ENCODE results near the gene BMAL1.

The BMAL1 gene

DNA sequence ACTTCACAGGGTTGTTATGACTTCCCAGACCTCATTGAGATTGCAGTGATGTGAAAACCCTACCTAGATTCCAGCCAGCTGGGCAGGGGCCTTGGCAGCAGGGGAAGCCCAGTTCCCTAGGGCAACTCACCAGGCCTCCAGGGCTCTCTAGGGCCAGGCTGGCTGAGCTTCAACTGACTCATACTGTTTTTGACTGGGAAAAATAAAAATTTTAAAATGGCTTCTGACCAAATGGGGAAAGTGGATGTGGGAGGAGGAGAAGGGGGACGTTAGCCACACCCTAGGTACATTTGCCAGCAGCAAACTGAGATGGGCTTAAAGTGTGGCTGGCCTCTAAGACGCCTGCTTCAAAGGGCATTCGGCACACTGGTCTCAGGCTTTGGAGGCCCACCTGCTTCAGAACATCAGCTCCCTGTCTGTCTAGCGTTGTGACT lies 39.0 kb downstream of the BMAL1 start:
- DNase-seq (ENCODE audit: low read depth in 2 of 2) = no peak

GRCh38 chr11:13317293-13318080 lies 39.9 kb downstream of the BMAL1 start:
- no peak for DNase-seq (ENCODE audit: low read depth in 2 of 2)

GRCh38 chr11:13318498-13319295 lies 41.1 kb downstream of the BMAL1 start:
- DNase-seq (ENCODE audit: low read depth in 2 of 2) = no peak

- no peak for DNase-seq (ENCODE audit: low read depth in 2 of 2)
Measured at GRCh38 chr11:13320688-13321087, 43.1 kb downstream of the BMAL1 start.

DNA sequence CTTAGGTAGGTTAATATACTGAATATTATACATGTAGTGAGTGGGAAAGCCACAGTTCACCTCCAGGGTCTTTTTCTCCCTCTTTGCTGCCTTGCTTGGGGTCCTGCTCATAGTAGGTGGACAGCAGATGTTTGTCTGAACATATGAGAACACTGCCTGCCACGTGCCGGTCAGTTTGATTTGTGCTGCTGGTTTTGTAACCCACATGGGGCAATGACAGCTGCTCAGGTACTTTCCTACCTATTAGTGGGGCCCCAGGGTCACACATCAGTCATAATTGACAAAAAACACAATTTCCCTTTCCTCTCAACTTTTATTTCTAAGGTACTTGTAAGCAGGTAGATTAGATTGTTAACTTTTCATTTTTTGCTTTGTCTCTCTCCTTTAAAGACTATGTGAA lies 43.8 kb downstream of the BMAL1 start:
- DNase-seq (ENCODE audit: low read depth in 2 of 2) = no peak

- DNase-seq (ENCODE audit: low read depth in 2 of 2) = no peak
Measured at GRCh38 chr11:13324141-13324540, 46.6 kb downstream of the BMAL1 start.

GRCh38 chr11:13324709-13325108 lies 47.1 kb downstream of the BMAL1 start:
- DNase-seq (ENCODE audit: low read depth in 2 of 2) = no peak

DNA sequence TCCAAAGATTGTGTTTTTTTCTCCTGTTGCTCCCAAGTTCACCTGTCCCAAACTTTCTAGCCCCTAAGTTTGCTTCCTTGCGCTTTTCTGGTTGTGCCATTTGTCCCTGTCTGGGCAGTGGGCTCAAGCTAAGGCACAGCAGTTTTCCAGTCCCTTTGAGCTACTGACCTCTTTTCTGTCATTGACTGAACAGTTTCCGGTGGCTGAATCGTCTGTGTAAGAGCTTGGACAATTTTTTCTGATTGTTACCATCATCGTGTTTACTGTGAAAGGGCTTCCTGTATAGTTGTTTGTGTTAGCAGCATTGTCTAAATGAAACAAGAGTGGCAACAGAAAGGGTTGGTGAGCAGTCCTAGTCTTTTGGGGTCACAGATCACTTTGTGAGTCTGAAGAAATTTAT lies 49.8 kb downstream of the BMAL1 start:
- DNase-seq (ENCODE audit: low read depth in 2 of 2) = no peak

DNA sequence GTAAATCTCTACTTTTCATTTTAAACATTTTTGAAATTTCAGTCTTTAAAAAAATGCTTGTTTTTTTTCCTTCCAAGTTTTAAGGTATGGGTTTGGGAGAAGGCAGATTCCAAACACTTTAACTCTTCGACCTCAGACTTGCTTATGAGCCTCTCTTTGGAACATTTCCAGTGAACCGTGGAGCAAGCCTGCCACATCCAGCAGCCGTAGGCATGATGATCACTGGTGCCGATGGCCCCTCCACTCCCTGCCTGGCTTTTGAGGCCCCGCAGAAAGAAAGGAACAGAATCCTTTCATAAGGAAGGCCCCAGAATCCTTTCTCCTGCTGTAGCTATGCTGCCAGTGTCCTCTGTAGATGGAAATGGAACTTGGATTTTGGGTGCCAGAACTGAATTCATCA lies 50.7 kb downstream of the BMAL1 start:
- DNase-seq (ENCODE audit: low read depth in 2 of 2) = no peak

DNA sequence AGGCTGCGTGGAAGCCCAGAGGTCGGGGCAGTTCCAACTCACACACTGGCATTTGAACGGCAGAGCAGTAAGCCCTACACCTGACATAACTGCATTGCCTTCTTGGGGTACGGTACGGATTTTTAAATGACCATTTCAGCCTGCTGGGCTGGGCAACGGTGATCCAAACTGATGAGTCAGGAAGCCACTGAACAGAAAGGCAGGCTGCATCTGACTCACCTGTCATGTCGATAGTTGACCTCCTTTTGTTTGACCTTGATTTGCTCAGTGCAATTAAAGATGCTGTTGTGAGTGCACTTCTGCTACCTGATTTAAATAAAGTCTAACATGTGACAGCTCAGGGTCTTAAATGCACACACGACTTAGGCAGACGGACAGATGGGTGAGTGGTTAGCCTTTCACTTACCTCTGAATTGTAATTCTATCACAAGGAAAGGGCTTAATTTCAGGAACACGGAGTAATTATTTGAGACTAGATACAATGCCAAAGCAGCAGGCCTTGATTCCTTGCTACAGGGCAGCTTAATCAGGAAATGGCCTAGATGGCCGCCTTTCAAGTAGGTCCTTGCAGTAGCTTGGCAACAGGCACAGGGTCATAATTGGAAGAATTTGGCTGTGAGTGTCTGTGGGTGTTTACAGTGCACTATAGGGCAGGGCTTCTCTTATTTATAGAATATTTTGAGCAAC lies 52.2 kb downstream of the BMAL1 start:
- DNase-seq (ENCODE audit: low read depth in 2 of 2) = no peak

DNA sequence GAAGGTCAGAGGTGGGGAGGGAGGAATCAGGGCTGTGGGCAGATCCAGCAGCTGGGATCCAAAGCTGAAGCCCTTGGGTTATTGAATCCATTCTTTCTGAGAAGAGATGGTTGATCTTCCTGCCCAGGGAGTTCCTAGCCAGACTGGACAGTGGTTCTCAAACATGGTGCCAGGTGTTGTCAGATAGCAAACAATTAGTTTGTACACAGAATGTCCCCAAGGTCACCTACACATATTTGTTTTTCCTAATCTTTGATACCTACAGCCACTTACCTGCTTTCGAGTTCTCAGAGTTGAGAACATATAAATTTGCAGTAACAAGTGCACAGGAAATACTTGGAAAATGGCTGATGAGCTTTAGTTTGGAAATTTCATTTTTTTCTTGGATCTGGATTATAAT lies 54.5 kb downstream of the BMAL1 start:
- DNase-seq (ENCODE audit: low read depth in 2 of 2) = no peak

DNA sequence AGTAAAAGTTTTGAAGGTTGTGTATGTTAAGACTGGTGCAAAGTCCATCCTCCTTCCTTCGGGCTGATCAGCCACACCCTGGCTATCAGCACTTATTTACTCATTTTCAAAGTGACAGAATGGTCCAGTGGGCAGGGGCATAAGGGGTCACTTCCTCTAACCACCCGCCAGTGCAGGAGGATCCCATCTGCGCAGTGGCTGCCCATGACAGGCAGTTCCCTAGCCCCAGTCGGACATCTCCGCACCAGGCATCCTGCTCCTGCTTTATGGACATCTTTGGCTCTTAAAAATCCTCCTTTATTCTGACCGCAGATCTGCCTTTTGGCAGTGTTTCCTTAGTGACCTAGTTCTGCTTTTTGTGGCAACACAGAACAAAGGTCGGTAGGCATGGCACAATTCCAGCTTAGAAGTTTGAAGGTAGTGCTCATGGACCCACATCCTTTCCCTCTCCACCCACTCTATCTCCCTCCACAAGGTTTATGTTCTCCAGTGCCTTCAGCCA lies 55.9 kb downstream of the BMAL1 start:
- DNase-seq (ENCODE audit: low read depth in 2 of 2) = no peak

DNA sequence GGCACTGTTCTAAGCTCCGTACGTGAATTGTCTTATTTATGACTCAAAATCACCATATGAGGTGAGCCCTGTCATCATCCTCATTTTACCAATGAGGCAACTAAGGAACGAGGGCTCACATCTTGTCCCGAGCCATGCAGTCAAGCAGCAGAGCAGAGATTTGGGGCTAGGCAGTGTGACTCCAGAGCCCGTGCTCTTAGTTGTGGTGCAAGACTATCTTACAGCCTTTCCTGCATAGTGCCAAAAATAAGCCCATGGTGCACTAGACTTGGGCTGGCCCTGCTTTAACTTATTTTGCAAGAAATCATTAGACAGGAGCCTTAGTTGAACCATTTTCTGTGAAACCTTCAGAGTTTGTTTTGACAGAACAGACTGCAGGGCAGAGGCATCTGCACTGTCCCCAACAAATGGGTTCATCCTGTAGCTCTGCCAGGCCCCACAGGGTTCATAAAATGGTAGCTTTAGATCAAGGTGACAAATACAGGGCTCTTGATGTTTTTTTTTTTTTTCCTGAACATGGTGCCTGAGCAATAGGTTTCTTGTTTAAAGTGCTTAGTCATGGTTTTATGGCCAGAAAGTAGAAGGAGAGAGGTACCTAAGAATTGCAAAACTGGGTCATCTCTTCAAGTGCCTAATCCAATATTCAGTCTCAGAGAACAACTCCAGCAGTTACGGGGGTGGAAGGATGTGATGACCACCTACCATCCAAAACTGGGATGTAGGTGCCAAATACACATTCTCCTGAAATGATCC lies 56.6 kb downstream of the BMAL1 start:
- no peak for DNase-seq (ENCODE audit: low read depth in 2 of 2)

DNA sequence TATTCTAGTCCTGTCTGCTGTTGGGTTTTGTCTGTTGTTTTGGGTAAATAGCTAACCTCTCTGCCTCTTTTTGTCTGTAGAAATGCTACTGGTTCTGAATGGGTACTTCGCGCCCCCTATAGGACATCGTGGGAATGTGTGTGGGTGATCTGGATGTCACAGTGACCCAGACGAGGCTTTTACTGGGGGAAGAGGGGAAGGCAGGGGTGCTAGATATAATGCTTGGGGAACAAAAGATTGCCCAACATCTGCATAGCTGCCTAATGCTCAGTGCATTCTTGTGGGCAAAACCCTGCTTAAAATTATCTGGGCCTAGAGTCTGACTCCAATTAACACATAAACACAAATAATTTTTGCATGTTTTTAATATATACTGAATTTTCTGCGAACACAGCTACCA lies 57.7 kb downstream of the BMAL1 start:
- peak; percentile 23 to 55 for DNase-seq (ENCODE audit: low read depth in 2 of 2)

DNA sequence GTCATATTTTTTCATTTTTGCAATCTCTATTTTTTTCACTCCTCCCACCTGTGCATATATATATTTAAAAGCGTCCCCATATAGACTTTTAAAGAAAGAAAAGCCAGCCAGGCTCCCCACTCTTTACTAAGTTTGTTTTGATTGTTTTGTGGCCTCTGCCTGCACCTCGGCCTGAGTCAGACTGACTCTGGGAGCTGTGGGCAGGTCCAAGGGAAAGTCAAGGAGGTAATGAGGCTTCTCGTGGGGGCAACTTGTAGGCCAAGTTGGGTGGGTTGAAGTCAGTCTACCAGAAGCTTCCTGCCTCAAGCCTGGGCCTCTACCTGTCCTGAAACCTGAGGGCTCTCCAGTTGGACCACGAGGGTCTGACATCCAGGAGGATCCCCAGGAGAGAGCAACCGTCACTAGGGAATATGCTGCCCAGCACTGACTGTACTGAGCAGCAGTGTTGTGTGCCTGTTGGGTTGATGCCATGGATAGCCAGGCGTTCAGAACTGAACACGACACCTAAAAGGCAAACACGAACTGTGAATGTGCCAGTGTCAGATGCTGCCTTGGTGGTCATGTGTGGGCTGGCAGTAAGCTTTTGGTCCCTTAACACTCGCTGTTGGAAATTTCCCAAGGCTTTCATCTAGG lies 58.8 kb downstream of the BMAL1 start:
- DNase-seq (ENCODE audit: low read depth in 2 of 2) = no peak

- no peak for DNase-seq (ENCODE audit: low read depth in 2 of 2)
Measured at GRCh38 chr11:13338019-13338426, 60.4 kb downstream of the BMAL1 start.

DNA sequence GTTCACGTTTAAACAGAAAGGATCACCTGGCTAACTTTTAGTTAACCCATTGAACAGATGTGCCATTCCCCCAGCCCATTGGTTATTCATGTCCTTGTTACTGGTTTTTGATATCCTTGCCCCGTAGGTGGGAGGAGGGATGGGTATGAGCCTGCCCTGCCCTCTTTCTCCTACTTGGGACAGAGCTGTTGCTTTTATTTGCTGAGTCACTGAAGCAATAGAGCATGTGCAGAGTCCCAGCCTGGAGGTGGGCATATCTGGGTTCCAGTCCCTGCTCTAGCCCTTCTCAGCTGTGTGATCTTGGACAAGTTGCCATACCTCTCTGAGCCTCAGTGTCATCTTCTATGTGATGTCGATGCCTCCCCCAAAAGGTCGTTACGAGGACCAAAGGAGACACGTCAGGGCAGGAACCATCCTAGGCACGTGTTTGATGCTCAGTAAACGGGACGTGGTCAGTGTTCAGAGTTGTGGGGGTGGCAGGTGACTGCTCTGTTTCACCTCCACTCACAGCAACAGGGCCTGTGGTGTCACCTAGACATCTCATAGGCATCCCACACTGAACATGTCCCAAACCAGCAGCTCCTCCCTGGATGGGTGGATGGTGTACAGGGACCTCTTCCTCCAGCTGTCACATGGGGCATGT lies 61.0 kb downstream of the BMAL1 start:
- no peak for DNase-seq (ENCODE audit: low read depth in 2 of 2)

- DNase-seq (ENCODE audit: low read depth in 2 of 2) = no peak
Measured at GRCh38 chr11:13339195-13340153, 61.9 kb downstream of the BMAL1 start.

DNA sequence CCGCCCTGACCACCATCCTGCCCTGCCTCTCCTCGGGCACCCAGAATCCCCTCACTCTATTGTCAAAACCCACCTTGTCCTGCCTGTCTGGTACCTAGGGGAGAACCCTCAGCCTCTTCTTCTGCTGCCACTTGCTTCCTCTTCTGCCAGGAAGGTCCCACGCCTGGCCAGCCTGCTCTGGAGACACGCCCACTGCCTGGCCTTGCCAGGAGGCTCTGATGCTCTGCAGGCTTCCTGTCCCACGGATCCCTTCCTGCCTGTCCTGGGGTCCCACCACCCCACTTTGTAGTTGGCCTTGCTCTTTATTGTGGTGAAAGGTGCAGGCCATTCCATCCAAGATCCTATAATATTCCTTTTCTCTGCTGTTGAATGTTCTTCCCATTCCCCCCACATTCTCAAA lies 63.4 kb downstream of the BMAL1 start:
- no peak for DNase-seq (ENCODE audit: low read depth in 2 of 2)

All from stimulated activated CD8-positive, alpha-beta memory T cell treated with anti-CD3 and anti-CD28 coated beads, Interleukin-2, amount 100 ng/mL, for 48 hours (primary cell).